GM12875 (cell line): ENCODE results near the gene PLCD4.

Experiments used
- H3K4me3 ChIP-seq: one replicate; pipeline ENCODE4 v1.5.1; 2011; ENCODE audit warnings: low read depth, low read length, control low read depth
- TF ChIP-seq, protein P1 (sequence below): IDR thresholded peaks from 2 replicates; pipeline ENCODE4 v1.5.1; 2011; ENCODE audit warnings: low read depth, mild to moderate bottlenecking, control low read depth, inconsistent platforms, low read length, moderate library complexity, borderline replicate concordance; ENCODE audit not compliant: insufficient read depth

Gene PLCD4

DNA sequence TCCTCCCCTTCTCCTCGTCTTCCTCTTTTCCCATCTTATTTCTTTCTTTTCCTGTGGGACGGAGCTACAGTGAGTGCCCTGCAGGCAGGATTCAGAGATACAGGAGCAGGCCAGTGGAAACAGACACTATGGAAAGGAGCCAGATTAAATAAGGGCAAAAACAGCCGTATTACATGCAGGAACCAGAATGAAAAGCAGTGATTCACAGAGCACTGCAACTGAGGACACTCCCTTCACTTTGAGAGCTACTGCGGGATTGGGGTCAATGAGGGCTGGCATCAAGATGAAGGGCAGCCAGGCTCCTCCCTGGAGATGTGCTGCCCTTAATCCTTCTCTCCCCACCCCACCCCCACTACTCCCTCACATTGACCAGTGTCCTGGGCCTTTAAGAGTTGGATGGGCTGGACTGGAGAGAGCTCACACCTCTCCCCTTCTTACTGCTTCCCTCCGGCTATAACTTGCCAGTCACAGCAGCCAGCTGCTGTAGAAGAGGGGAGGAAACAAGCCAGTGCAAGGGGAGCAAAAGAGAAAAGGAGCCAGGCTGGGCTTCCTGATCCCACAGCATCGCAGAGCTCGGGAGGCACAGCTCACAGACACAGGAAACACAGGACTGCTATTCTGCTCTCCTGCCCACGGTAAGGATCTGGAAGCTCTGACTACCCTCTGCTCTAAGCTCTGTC is at the start of gene PLCD4:
TSS of gene PLCD4 (plus strand) at position 464 of the 680 bp plus-strand sequence. CDS start 7,841 bp downstream, outside the sequence.
- TF ChIP-seq, protein P1, sequence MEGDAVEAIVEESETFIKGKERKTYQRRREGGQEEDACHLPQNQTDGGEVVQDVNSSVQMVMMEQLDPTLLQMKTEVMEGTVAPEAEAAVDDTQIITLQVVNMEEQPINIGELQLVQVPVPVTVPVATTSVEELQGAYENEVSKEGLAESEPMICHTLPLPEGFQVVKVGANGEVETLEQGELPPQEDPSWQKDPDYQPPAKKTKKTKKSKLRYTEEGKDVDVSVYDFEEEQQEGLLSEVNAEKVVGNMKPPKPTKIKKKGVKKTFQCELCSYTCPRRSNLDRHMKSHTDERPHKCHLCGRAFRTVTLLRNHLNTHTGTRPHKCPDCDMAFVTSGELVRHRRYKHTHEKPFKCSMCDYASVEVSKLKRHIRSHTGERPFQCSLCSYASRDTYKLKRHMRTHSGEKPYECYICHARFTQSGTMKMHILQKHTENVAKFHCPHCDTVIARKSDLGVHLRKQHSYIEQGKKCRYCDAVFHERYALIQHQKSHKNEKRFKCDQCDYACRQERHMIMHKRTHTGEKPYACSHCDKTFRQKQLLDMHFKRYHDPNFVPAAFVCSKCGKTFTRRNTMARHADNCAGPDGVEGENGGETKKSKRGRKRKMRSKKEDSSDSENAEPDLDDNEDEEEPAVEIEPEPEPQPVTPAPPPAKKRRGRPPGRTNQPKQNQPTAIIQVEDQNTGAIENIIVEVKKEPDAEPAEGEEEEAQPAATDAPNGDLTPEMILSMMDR: no peak
- H3K4me3 ChIP-seq: no peak within 1 kb of the TSS

DNA sequence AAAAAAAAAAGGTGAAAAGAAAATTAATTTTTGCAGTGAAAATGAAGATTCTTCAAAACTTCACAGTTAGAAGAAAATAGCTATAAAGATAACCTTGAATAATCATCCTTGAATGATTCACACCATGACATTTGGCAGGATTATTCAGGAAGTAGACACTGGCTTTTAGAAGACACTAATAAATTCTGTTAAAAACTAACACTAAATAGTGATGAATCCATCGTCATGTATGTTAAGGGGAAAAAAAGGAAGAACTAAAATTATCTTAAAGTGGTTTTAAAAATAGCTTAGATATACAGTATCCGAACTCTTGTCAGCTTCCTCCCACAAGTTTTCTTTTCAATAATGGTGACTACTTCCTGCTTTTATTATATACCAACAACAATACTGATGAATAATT is 49.8 kb upstream of the PLCD4 start:
- TF ChIP-seq, protein P1: no peak

DNA sequence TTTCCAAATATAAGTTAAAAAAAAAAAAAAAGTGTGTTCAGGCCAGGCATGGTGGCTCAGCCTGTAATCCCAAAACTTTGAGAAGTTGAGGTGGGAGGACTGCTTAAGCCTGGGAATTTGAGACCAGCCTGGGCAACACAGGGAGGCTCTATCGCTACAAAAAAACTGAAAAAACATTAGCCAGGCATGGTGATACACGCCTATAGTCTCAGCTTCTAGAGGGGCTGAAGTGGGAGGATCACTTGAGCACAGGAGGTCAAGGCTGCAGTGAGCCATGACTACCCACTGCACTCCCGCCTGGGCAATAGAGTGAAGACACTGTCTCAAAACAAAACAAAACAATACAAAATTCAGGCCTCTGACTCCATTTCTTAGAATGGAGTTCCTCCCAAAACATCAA is 48.7 kb upstream of the PLCD4 start:
- TF ChIP-seq, protein P1: no peak

More for the DNA sequence above, 49.8 kb upstream of the PLCD4 start:
- H3K4me3 ChIP-seq: no peak overlapping the region

DNA sequence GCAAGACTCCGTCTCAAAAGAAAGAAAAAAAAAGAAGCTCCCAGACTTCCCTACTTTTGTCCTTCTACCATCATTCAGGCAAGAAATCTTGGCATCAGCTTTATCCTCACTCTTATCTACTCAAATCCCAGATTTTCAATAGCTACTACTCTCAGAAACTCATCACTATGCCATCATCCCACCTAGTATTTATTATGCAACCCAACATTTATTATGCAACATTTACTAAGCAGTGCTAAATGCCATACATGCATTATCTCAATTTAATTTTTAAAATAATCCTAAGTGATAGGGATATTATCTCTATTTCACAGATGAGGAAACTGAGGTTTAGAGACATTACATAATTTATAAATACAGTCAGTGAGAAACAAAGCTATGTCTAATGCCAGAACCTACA is 43.6 kb upstream of the PLCD4 start:
- no peak overlapping the region for H3K4me3 ChIP-seq
- TF ChIP-seq, protein P1: no peak

More for the DNA sequence above, 48.7 kb upstream of the PLCD4 start:
- H3K4me3 ChIP-seq: no peak overlapping the region

DNA sequence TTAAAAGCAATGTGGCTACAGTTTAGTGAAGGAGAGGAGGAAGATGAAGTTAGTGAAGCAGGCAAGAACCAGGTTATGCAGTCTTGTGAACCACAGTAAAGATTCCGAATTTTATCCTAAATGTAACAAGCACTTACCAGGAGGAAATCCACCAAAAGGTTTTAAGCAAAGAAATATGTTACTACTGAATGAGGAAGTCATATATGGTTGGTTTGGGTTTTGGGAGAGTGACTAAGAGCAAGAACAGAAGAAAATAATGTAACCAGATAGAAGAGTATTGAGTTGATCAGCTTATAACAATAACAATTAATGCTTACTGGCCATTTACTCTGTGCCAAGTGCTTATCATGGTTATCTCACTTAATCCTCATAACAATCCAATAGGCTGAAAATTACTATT is 41.4 kb upstream of the PLCD4 start:
- no peak overlapping the region for H3K4me3 ChIP-seq
- TF ChIP-seq, protein P1: no peak

DNA sequence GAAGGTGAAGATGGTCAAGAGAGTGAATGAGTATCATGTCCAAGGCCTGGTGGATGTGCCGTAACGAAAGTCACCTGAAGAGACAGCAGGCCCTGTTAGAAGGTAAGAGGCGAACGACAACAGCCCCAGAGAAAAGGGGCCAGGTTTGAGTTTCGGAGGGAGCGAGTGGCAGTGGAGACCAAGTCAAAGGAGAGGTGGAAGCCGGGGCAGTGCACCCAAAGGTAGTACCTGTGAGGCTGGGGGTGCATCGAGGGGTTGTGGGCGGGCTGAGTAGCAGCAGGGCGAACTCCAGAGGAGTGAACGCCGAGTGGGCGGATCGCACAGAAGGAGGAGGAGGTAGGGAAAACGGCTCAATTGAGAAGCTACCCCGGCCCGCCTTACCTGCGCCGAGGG is 39.9 kb upstream of the PLCD4 start:
- TF ChIP-seq, protein P1: no peak

More for the DNA sequence above, 39.9 kb upstream of the PLCD4 start:
- peak overlapping the region; percentile 75 for H3K4me3 ChIP-seq
